ENCODE results near the gene DHX36. TPM values are rescaled to one million over a fixed set of nuclear protein-coding genes. Genes with fewer than 3 reads are reported as not detected.

The DHX36 gene
- polyA plus RNA-seq, 6 donors from 2014 or later, result 17.3 to 27.6 (median 20.3) TPM

DNA sequence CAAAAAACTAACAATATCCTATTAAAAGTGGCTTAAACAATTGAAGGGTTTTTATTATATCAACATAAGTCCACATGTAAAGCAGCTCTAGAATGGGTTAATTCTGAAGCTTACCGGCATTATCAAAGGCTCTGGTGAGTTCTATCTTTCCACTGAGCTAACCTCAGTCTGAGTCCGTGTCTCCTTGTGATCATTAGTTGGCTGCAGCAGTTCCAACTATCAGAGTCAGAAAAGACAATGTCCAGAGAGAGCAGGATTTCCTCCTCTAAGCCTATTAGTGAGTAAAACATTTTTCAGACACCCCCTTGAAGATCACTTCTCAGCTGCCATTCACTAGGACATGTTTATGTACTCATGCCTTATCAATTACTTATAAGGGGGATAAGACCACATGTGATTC lies 49.9 kb downstream of the DHX36 start:
- Mint-ChIP-seq H3K4me3 (no peak overlapping the region), H3K4me1 (peaks cover 0 to 5% (median 3%) of the 10 kb centered on the region in 3 donors), H3K27me3 (no peaks in the 10 kb centered on the region), H3K9me3 (no peaks in the 10 kb centered on the region), H3K36me3 (peaks cover 20 to 24% of the 10 kb centered on the region in 2 donors), H3K27ac (peak overlapping the region in 1 of 6 donors; percentile 65)
- ATAC-seq (ENCODE audit: low read depth in 2 of 2) (no peak), DNase-seq (no peak)

DNA sequence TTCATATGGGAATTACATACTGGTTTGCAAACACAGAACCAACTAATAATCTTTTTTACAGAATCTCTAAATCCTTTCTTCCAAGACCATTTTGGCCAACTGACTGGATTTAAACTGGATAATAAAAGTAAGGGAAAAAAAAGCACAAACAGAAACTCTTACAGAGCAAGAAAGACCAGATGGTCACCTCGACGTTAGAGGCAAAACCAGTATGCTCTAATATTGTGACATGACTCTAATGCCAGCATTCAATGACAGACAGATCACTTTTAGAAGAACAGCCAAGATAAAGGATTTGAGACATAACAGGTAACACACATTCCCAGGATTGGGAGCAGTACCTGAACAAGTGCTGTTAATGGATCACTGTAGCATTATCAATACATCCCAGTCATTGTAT lies 50.9 kb downstream of the DHX36 start:
- peaks cover 0 to 5% (median 5%) of the 10 kb centered on the region in 3 donors for H3K4me1 Mint-ChIP-seq
- ATAC-seq (ENCODE audit: low read depth in 2 of 2), result no peak
- H3K27ac Mint-ChIP-seq, result peak overlapping the region in 2 of 6 donors; percentile 11 to 69
- no peak overlapping the region for H3K4me3 Mint-ChIP-seq
- peaks cover 0 to 2% (median 0%) of the 10 kb centered on the region in 7 donors for H3K9me3 Mint-ChIP-seq
- no peak for DNase-seq
- H3K27me3 Mint-ChIP-seq, result no peaks in the 10 kb centered on the region
- H3K36me3 Mint-ChIP-seq, result peaks cover 24 to 32% of the 10 kb centered on the region in 2 donors

DNA sequence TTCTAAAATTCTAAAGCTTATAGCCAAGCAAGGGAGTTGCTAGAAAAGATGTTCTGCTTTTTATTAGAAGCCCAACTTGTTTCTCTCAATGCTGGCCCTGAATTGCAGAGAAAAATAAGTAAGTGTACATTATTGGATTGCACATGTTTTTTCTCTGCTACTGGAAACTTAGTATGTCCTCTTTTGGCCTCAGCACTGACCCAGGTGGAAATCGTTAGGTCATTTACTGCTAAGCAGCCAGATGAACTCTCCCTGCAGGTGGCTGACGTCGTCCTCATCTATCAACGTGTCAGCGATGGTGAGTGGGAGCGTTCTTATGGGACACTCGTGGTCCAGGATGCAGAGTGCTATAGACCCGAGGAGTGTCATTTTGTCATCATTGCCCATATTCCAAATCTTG lies 69.8 kb downstream of the DHX36 start:
- Mint-ChIP-seq H3K27me3 (no peaks in the 10 kb centered on the region), H3K36me3 (peaks cover 32 to 50% of the 10 kb centered on the region in 2 donors), H3K4me1 (peaks cover 0 to 5% (median 3%) of the 10 kb centered on the region in 3 donors), H3K27ac (peak overlapping the region in 1 of 6 donors; percentile 20), H3K4me3 (no peak overlapping the region), H3K9me3 (peaks cover 0 to 3% (median 0%) of the 10 kb centered on the region in 7 donors)
- no peak for DNase-seq
- ATAC-seq (ENCODE audit: low read depth in 2 of 2), result no peak

DNA sequence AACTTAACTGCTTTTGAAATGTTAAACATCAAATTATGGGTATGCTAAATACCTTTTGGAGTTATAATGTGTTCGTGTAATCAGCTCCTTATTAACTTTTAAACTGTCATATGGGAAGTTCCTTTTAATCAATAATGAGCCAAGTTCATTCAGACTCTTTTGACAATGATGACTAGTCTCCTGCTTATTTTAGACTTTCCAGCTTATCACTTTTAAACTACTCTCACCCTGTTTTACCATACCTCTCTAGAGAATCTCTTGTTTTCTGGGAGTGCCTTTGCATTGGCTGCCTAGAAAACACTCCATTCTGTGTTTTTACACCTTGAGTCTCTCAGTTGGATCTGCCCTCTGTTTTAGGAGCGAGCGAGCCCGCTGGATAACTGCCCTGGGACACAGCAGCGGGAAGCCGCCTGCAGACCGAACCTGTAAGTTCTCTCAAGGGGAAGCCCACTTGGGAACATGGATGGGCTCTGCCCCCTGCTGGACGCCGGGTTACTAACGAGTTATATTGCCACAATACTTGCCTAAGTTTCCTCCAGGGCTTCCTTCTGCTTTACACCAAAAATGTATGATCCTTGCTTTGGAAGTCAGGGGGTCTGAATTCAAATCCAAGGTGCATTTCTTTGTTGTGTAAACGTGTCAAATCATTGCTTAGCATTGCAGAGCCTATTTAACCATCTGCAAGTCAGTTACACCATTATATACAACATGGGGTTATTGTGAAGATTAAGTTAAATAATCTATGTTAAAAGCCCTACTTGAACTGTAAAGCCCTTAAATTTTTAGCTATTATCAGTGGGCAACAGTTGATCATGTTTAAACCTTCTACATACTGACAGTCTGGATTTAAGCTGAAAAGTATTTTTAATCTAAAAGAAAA lies 71.3 kb downstream of the DHX36 start:
- DNase-seq, result peak; percentile 46
- Mint-ChIP-seq H3K27ac (peak overlapping the region in 3 of 6 donors; percentile 19 to 83 (median 20)), H3K36me3 (peaks cover 27 to 38% of the 10 kb centered on the region in 2 donors), H3K27me3 (no peaks in the 10 kb centered on the region), H3K4me3 (peak overlapping the region in 1 of 8 donors; percentile 66), H3K9me3 (no peaks in the 10 kb centered on the region), H3K4me1 (peaks cover 0 to 5% (median 3%) of the 10 kb centered on the region in 3 donors)
- ATAC-seq (ENCODE audit: low read depth in 2 of 2), result peak in 1 of 2 donors; percentile 72

DNA sequence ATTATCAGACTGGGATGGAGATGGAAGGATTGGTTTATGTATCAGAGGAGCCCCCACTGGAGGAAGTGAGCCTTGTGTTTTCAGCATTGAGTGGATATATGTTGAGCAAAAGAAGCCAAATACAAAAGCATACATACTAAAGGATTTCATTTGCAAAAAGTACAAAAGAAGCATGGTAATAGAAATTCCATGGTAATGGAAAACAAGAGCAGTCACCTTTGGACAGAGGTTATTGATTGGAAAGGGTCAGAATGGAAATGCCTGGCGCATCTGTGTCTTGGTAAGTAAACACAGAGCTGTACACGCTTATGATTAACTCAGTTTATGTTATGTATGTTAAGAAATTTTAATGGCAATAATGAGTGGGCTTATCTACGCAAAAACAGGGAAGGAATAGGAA lies 72.7 kb downstream of the DHX36 start:
- H3K27ac Mint-ChIP-seq, result peak overlapping the region in 1 of 6 donors; percentile 40
- peaks cover 0 to 5% (median 3%) of the 10 kb centered on the region in 3 donors for H3K4me1 Mint-ChIP-seq

DNA sequence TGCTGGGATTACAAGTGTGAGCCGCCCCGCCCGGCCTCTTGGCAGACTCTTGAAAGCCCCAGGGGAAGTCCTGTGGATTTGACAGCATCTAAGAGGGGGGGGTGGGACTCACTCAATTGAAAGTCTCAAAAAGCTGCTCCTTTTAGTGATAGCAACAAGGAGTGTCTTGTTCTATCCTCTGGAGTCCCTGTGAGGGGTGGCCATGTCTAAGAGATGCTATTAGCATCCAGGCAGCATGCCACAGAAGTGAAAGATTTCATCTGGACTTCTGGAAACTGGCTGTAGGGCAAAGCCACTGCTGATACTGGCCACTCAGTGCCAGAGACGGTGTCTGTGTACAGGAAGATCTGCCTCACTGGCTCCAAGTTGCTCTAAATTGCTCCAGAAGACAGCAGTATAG lies 74.0 kb downstream of the DHX36 start:
- H3K4me3 Mint-ChIP-seq, result no peak overlapping the region
- no peaks in the 10 kb centered on the region for H3K27me3 Mint-ChIP-seq
- DNase-seq (no peak), ATAC-seq (ENCODE audit: low read depth in 2 of 2) (no peak)
- H3K36me3 Mint-ChIP-seq, result peaks cover 24 to 31% of the 10 kb centered on the region in 2 donors
- no peak overlapping the region for H3K27ac Mint-ChIP-seq
- peaks cover 0 to 5% (median 3%) of the 10 kb centered on the region in 3 donors for H3K4me1 Mint-ChIP-seq
- no peaks in the 10 kb centered on the region for H3K9me3 Mint-ChIP-seq

More for the DNA sequence above, 72.7 kb downstream of the DHX36 start:
- no peaks in the 10 kb centered on the region for H3K27me3 Mint-ChIP-seq
- no peak overlapping the region for H3K4me3 Mint-ChIP-seq
- ATAC-seq (ENCODE audit: low read depth in 2 of 2) (no peak), DNase-seq (no peak)
- no peaks in the 10 kb centered on the region for H3K9me3 Mint-ChIP-seq
- H3K36me3 Mint-ChIP-seq, result peaks cover 24 to 39% of the 10 kb centered on the region in 2 donors

DNA sequence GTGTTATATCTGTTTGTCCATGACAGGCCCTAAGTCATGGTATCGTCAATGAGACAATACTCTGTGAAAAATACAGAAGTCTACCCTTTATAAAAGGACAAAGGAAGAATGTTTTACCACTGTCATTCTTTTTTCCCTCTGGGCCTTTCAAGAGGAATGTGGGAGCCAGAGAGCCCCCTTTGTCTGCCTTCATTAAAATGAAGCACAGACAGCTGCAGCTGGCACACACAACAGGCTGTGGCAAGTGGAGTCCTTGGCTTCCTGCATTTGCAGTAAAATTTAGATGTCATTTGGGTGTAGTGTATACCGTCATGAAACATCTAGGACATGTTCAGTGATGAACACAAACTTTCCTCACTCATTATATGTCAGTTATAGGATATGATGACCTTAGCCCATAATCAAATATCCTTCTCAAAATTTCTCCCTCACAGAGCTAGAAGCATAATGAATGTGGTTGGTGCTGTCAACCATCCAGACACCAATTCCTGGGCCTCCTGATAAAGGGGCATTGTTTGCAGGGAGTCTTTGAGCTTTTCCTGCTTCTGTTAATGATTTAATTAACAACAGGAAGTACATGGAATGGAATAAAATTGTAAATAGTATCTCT lies 76.4 kb downstream of the DHX36 start:
- Mint-ChIP-seq H3K9me3 (no peaks in the 10 kb centered on the region), H3K36me3 (peaks cover 23 to 24% of the 10 kb centered on the region in 2 donors), H3K4me3 (no peak overlapping the region), H3K27ac (no peak overlapping the region), H3K4me1 (peaks cover 0 to 2% (median 2%) of the 10 kb centered on the region in 3 donors), H3K27me3 (no peaks in the 10 kb centered on the region)
- no peak for ATAC-seq (ENCODE audit: low read depth in 2 of 2)
- no peak for DNase-seq

DNA sequence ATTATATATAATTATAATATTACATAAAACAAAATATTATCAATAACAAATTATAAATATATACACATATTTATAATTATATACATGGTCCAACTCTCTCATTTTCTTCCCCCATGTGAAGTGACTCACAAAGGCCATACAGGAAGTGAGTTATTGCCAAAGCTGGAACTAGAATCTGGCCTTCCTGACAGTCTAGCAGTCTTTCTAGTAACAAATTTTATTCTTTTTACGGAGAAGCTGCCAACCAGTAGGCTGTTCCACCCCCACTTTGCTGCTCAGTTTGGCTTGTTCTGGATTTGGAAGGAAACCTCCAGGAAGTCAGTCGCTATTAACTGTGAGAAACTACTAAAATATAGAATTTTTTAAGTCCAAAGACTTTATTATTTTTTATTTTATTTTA lies 79.6 kb downstream of the DHX36 start:
- H3K27ac Mint-ChIP-seq, result no peak overlapping the region
- H3K4me3 Mint-ChIP-seq, result no peak overlapping the region
- ATAC-seq (ENCODE audit: low read depth in 2 of 2) (no peak), DNase-seq (no peak)
- peaks cover 0 to under 1% (median under 1%) of the 10 kb centered on the region in 3 donors for H3K27me3 Mint-ChIP-seq
- no peaks in the 10 kb centered on the region for H3K9me3 Mint-ChIP-seq
- H3K4me1 Mint-ChIP-seq, result no peaks in the 10 kb centered on the region
- H3K36me3 Mint-ChIP-seq, result peaks cover 9 to 11% of the 10 kb centered on the region in 2 donors

DNA sequence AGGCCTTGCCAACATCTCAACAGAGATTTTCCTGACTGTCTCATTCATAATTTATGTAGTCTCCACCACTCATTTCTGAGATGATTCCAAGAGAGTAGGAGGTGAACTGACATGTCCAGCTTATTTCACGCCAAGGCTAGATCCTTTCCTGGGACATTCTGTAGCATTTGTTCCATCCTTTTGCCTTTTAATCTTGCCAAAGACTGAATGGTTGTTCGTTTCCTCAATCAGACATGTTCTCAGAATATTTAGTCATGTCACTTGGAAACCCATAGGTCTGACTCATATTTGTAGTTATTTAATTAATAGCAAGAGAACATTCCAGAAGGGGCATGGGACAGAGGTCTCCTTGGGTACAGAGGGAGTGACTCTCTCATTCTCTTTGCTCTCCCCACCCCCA lies 80.9 kb downstream of the DHX36 start:
- peaks cover 0 to 13% (median 12%) of the 10 kb centered on the region in 3 donors for H3K27me3 Mint-ChIP-seq
- no peaks in the 10 kb centered on the region for H3K9me3 Mint-ChIP-seq
- ATAC-seq (ENCODE audit: low read depth in 2 of 2) (no peak), DNase-seq (no peak)
- no peaks in the 10 kb centered on the region for H3K4me1 Mint-ChIP-seq
- no peak overlapping the region for H3K4me3 Mint-ChIP-seq
- no peak overlapping the region for H3K27ac Mint-ChIP-seq
- peaks cover 4 to 11% of the 10 kb centered on the region in 2 donors for H3K36me3 Mint-ChIP-seq

DNA sequence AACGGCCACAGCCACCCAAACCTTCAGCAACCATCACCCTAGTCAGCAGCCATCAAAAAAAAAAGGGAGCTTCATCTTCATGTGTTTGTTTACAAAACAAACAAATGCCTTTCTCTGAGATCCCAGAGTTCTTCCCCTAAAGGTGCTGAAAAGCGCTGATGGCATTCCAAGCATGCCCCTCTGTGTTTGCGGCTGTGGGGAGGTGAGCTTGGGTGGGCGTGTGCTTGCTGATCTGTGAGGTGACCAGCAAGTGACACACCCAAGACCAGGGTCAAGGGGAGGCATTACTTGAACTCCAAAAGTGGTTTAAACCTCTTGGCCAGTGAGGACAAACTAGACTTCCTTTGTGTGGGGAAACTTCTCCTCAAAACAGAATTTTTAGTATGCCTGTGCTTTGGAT lies 81.5 kb downstream of the DHX36 start:
- Mint-ChIP-seq H3K36me3 (peaks cover 0 to 11% of the 10 kb centered on the region in 2 donors), H3K27ac (no peak overlapping the region)

DNA sequence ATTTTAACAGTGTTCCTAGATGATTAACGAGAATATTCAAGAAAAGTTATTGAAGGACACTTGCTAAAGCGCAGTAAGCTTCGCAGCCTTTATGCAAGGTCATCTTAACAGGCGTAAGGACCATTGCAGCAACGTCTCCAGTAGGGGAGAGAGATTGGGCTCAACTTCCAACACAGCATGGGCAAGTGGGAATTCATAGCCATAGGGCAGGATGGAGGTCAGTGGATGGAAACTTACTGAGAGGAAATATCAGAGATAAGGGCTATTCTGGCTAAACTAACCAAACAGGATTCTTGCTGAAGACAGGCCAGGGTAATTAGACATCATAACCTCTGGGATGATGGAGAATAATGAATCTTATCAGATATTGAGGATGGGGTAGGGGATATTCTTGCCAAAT lies 82.8 kb downstream of the DHX36 start:
- H3K27me3 Mint-ChIP-seq, result peaks cover 0 to 13% (median 12%) of the 10 kb centered on the region in 3 donors
- ATAC-seq (ENCODE audit: low read depth in 2 of 2) (no peak), DNase-seq (no peak)
- no peak overlapping the region for H3K27ac Mint-ChIP-seq
- no peaks in the 10 kb centered on the region for H3K4me1 Mint-ChIP-seq
- no peak overlapping the region for H3K4me3 Mint-ChIP-seq
- no peaks in the 10 kb centered on the region for H3K9me3 Mint-ChIP-seq
- no peaks in the 10 kb centered on the region for H3K36me3 Mint-ChIP-seq

More for the DNA sequence above, 81.5 kb downstream of the DHX36 start:
- H3K9me3 Mint-ChIP-seq, result no peaks in the 10 kb centered on the region
- no peak overlapping the region for H3K4me3 Mint-ChIP-seq
- no peaks in the 10 kb centered on the region for H3K4me1 Mint-ChIP-seq
- DNase-seq (no peak), ATAC-seq (ENCODE audit: low read depth in 2 of 2) (no peak)
- peaks cover 0 to 13% (median 12%) of the 10 kb centered on the region in 3 donors for H3K27me3 Mint-ChIP-seq

DNA sequence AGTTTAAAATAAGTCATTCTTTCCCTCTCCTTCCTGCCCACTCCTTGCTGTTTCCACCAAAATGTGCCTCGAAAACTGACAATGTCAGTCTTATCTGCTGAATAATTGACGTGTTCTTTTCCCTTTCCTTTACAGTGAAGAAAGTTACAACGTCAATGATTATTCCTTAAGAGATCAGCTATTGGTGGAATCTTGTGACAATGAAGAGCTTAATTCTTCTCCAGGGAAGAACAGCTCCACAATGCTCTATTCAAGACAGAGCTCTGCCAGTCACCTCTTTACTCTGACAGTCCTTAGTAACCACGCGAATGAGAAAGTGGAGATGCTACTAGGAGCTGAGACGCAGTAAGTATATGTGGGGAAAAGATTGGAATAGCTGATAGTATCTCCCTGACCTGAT lies 84.1 kb downstream of the DHX36 start:
- Mint-ChIP-seq H3K36me3 (no peaks in the 10 kb centered on the region), H3K27me3 (peaks cover 0 to 13% (median 12%) of the 10 kb centered on the region in 3 donors), H3K27ac (no peak overlapping the region), H3K9me3 (no peaks in the 10 kb centered on the region), H3K4me3 (no peak overlapping the region), H3K4me1 (no peaks in the 10 kb centered on the region)
- no peak for DNase-seq
- no peak for ATAC-seq (ENCODE audit: low read depth in 2 of 2)

DNA sequence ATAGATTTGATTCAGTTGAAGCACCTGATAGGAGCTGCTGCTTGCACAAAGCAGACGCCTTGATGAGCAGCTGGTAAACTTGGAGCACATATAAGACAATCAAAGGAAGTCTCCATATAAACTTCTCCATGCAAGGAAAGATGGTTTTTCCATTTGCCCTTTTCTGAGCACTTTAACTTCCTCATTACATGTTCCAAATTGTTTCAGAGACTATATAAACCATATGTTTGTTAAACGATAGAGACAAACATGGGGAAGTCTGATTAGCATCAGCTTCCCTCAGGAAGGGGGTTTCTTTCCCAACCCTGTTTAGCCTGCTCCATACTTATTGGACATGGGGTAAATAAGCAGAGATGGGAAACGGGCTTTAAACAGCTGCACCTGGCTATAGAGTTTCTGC lies 88.0 kb downstream of the DHX36 start:
- Mint-ChIP-seq H3K27ac (no peak overlapping the region), H3K4me3 (no peak overlapping the region), H3K36me3 (no peaks in the 10 kb centered on the region), H3K9me3 (peaks cover 0 to 1% (median 0%) of the 10 kb centered on the region in 7 donors), H3K4me1 (no peaks in the 10 kb centered on the region), H3K27me3 (peaks cover 0 to 30% (median 12%) of the 10 kb centered on the region in 3 donors)
- ATAC-seq (ENCODE audit: low read depth in 2 of 2) (no peak), DNase-seq (no peak)

DNA sequence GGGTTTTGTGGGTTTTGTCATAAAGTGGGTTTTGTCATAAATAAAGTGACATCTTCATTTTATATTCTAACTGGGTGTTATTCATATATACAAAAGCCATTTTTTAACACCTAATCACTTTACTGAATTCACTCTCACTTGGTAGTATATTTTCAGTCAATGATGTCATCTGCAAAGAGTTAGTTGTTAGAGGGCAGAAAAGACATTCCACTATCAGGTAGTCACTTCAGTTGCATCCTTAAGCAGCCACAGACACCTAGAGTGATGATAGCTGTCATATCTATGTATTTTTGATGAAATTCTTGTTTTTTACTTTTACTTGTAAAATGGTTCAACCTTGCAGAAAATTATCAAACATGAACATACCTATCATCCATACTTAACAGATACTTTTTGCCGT lies 89.0 kb downstream of the DHX36 start:
- Mint-ChIP-seq H3K4me1 (no peaks in the 10 kb centered on the region), H3K9me3 (peaks cover 0 to 1% (median 0%) of the 10 kb centered on the region in 7 donors), H3K27me3 (peaks cover 0 to 30% (median 12%) of the 10 kb centered on the region in 3 donors), H3K36me3 (no peaks in the 10 kb centered on the region), H3K27ac (no peak overlapping the region), H3K4me3 (no peak overlapping the region)
- DNase-seq (no peak), ATAC-seq (ENCODE audit: low read depth in 2 of 2) (no peak)

All from naive B cell (primary cell).